Cardiac muscle cell (in vitro differentiated cells and primary cell): ENCODE results near the gene HARS1. TPM values are rescaled to one million over a fixed set of nuclear protein-coding genes. Genes with fewer than 3 reads are reported as not detected.

Source experiments
- DNase-seq, 2 donors: peaks; one replicate each; pipeline versions ENCODE4 v3.0.0 to v3.0.0-alpha.2; 2010 to 2017; ENCODE audit warnings: low read depth in 1 of 2, low spot score in 1 of 2
- H3K27ac ChIP-seq: fragments of 200-600 bp; sonication (generic); 2 replicates; pipeline ENCODE4 v1.5.1; 2016
- H3K27me3 ChIP-seq: fragments of 200-600 bp; sonication (generic); 2 replicates; pipeline ENCODE4 v1.6.0; 2016; ENCODE audit warnings: control low read depth
- H3K36me3 ChIP-seq: fragments of 200-600 bp; sonication (generic); 2 replicates; pipeline ENCODE4 v1.5.1; 2016; ENCODE audit warnings: control low read depth
- H3K4me1 ChIP-seq: fragments of 200-600 bp; sonication (generic); 2 replicates; pipeline ENCODE4 v1.8.1; 2017; ENCODE audit warnings: low read depth, mild to moderate bottlenecking, mixed run types
- H3K4me3 ChIP-seq: fragments of 200-600 bp; sonication (generic); 2 replicates; pipeline ENCODE4 v1.5.1; 2016; ENCODE audit warnings: mild to moderate bottlenecking
- H3K9me3 ChIP-seq: fragments of 200-600 bp; sonication (generic); 2 replicates; pipeline ENCODE4 v1.5.1; 2017; ENCODE audit warnings: low read depth, mild to moderate bottlenecking, control low read depth
- polyA plus RNA-seq: library from polyadenylated mRNA; unstranded; fragments of >200 nt; fragmentation: Nextera tagmentation; extraction: Ambion mirVana; gene quantifications from 2 replicates; pipeline ENCODE4 v1.2.1, GENCODE V29; 2016
- total RNA-seq: library from RNA; depleted of rRNA; stranded (reverse); fragments of >200 nt; gene quantifications from 2 replicates; pipeline ENCODE4 v1.2.3, GENCODE V29; 2016
- TF ChIP-seq, protein P1 (sequence below): IDR thresholded peaks from 2 replicates; pipeline ENCODE4 v1.5.1; 2012; ENCODE audit warnings: low read depth, mild to moderate bottlenecking, low read length

The HARS1 gene
- total and polyA plus RNA-seq, 2 experiments from 2014 or later: 43.0 to 94.1 TPM

DNA sequence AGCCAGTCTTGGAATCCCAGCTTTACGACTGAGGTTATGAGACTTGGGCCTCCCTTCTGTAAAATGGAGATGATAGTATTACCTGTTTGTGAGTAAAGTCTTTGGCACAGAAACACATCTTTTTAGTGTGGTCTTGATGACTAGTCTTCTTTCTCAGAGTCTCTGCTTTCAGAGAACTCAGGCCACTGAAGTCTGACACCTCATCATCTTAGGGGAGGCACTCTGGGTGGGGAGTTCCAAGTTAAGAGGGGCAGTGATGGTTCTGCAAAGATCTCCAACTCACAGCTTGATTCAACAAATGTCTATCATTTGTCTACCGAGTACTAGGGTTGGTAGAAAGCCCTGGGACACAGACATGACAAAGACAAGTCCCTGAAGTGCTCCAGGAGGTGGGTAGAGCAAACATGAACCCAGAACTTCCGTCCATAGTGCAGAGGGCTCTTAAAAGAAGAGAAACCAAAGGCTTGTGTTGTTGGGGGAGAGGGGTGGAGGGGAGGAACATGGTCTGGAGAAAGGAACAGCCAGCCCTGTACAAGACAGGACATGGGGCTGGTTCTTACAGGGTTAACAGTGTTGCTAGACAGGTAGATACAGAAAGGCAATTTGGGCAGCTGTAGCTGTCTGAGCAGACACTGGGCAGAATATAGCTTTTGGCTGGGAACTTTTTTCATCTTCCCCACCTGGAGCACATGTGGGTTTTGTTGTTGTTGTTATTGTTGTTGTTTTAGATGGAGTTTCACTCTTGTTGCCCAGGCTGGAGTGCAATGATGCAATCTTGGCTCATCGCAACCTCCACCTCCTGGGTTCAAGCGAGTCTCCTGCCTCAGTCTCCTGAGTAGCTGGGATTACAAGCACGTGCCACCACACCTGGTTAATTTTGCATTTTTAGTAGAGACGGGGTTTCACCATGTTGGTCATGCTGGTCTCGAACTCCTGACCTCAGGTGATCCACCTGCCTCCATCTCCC, 55.6 kb downstream of the HARS1 start:
- DNase-seq: no peak
- H3K4me3 ChIP-seq: no peak overlapping the region
- peaks cover 9% of the 10 kb centered on the region for H3K4me1 ChIP-seq
- H3K9me3 ChIP-seq: no peaks in the 10 kb centered on the region
- H3K36me3 ChIP-seq: no peaks in the 10 kb centered on the region
- H3K27me3 ChIP-seq: no peaks in the 10 kb centered on the region
- no peak overlapping the region for H3K27ac ChIP-seq
- TF ChIP-seq, protein P1, sequence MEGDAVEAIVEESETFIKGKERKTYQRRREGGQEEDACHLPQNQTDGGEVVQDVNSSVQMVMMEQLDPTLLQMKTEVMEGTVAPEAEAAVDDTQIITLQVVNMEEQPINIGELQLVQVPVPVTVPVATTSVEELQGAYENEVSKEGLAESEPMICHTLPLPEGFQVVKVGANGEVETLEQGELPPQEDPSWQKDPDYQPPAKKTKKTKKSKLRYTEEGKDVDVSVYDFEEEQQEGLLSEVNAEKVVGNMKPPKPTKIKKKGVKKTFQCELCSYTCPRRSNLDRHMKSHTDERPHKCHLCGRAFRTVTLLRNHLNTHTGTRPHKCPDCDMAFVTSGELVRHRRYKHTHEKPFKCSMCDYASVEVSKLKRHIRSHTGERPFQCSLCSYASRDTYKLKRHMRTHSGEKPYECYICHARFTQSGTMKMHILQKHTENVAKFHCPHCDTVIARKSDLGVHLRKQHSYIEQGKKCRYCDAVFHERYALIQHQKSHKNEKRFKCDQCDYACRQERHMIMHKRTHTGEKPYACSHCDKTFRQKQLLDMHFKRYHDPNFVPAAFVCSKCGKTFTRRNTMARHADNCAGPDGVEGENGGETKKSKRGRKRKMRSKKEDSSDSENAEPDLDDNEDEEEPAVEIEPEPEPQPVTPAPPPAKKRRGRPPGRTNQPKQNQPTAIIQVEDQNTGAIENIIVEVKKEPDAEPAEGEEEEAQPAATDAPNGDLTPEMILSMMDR: no peak

DNA sequence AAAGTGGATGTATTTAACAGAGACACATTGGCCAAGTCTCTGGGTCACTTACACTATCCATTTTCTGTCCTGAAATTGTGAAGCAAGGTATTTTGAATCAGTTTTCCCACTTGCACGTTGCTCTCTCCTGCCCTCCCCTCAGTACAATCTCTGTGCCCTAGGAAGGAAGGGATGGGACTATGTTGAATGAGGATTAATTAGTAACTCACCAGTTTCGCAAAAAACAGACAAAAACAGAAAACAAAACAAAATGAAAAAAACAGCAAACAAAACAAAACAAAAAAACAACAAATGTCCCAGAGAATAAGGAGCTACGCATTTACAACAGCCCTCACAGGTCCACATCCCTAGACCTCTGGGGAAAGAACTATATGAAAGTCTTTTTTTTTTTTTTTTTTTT, 57.1 kb downstream of the HARS1 start:
- Histone ChIP-seq H3K36me3 (no peaks in the 10 kb centered on the region), H3K27ac (no peak overlapping the region), H3K4me3 (no peak overlapping the region), H3K4me1 (peaks cover 5% of the 10 kb centered on the region), H3K27me3 (no peaks in the 10 kb centered on the region), H3K9me3 (no peaks in the 10 kb centered on the region)
- TF ChIP-seq, protein P1: no peak
- DNase-seq: no peak

- TF ChIP-seq, protein P1: no peak
- Histone ChIP-seq H3K4me1 (peaks cover 5% of the 10 kb centered on the region), H3K4me3 (no peak overlapping the region), H3K27me3 (no peaks in the 10 kb centered on the region), H3K27ac (no peak overlapping the region), H3K9me3 (no peaks in the 10 kb centered on the region), H3K36me3 (no peaks in the 10 kb centered on the region)
- DNase-seq: no peak
Measured at GRCh38 chr5:140633501-140633900, 57.7 kb downstream of the HARS1 start.

DNA sequence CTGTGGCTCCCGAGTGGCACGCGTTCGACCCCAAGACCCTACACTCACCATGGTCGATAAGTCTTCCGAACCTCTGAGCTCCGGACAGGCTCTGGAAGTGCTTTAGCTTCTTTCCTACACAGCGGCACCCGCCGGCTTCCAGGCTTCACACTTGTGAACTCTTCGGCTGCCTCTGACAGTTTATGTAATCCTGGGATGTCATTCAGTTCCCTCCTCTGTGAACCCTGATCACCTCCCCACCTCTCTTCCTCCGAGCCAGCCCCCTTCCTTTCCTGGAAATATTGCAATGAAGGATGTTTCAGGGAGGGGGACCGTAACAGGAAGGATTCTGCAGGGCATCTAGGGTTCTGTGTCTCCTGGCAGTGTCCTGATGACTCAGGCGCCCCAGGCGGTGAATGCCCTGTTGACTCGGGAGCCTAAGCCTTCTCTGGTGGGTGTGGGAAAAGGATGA, 58.1 kb downstream of the HARS1 start, which contains the start of gene CD14:
TSS of gene CD14 (minus strand) at position 155 of the 451 bp plus-strand sequence. CDS start at position 51, 104 bp downstream.
- Histone ChIP-seq H3K27me3 (no peaks in the 10 kb centered on the region), H3K27ac (no peak within 1 kb of the TSS), H3K36me3 (no peaks in the 10 kb centered on the region), H3K9me3 (no peaks in the 10 kb centered on the region), H3K4me3 (no peak within 1 kb of the TSS), H3K4me1 (peaks cover under 1% of the 10 kb centered on the region)
- TF ChIP-seq, protein P1: no peak
- peak in 1 of 2 donors; percentile 39 for DNase-seq

DNA sequence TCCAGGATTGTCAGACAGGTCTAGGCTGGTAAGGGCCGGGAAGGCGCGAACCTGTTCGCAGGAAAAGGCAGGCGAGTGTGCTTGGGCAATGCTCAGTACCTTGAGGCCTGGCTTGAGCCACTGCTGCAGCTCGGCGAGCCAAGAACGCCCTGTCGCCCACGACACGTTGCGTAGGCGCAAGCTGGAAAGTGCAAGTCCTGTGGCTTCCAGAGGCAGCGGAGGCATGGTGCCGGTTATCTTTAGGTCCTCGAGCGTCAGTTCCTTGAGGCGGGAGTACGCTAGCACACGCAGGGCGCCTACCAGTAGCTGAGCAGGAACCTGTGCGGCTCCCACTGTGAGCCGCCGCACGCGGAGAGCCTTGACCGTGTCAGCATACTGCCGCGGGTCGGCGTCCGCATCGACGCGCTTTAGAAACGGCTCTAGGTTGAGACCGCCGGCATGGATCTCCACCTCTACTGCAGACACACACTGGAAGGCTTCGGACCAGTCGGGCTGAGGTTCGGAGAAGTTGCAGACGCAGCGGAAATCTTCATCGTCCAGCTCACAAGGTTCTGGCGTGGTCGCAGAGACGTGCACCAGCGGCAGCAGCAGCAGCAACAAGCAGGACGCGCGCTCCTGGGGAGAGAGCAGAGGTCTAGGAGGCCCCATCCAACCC, 58.7 kb downstream of the HARS1 start:
- no peak overlapping the region for H3K27ac ChIP-seq
- no peak overlapping the region for H3K4me3 ChIP-seq
- no peaks in the 10 kb centered on the region for H3K9me3 ChIP-seq

More for the DNA sequence above, 58.7 kb downstream of the HARS1 start:
- H3K4me1 ChIP-seq: no peaks in the 10 kb centered on the region
- TF ChIP-seq, protein P1: no peak
- DNase-seq: peak in 1 of 2 donors; percentile 80
- H3K36me3 ChIP-seq: no peaks in the 10 kb centered on the region
- H3K27me3 ChIP-seq: no peaks in the 10 kb centered on the region
